NCI-H345 treated with DMSO at 0.1 percent for 48 hours (cell line): Measurements from ENCODE around the gene SELENOT.

Source experiments
- DNase-seq: peaks from one replicate; lab custom pipeline; 2025; ENCODE audit not compliant: unreplicated experiment; lab: John Stamatoyannopoulos, UW

The SELENOT gene

GRCh38 chr3:150662410-150663200, 59.5 kb downstream of the SELENOT start:
- no peak for DNase-seq

DNA sequence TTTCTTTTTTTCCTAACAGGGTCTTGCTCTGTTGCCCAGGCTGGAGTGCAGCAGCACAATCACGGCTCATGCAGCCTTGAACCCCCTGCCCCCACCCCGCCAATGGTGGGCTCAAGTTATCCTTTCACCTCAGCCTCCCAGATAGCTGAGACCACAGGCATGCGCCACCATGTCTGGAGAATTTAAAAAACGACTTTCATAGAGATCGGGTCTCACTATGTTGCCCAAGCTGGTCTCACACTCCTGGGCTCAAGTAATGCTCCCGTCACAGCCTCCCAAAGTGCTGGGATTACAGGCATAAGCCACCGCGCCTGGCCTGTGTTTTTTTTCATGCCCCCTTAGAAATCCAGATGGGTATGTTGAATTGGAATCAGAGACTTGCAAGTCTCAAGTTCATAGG, 60.3 kb downstream of the SELENOT start:
- no peak for DNase-seq

DNA sequence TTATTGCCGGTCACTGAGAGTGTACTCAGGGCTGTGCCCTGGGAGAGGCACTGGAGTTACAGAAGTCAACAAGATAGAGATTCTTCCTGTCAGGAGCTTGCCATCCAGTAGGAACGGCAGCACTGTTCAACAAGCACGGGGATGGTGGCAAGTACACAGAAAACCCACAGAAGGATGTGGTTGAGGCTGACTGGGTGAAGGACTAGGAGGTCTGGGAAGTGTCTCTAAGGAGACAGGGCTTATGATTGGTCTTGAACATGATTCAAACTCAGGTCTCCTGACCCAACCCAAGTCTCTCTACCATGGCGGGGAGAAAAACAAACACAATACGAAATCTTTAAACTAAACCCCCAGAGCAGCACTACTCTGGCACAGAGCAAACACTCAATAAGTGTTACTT, 63.0 kb downstream of the SELENOT start:
- no peak for DNase-seq

DNA sequence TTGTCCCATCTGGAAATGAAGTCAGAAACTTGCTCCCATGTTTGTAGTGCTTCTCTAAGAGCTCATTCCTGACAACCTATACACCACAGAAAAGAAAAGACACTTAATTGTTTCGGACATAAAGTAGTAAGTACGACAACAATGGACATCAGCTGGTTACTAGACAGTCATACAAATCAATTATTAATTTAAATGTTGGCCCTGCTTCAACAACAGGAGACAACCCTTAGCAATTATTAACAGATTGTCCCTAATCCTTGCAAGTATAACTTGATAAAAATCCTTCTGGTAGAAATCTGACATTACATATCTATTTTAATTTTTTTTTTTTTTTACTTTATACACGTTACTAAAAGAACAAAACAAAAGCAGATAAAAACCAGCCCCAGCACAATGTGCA, 70.8 kb downstream of the SELENOT start:
- no peak for DNase-seq

DNA sequence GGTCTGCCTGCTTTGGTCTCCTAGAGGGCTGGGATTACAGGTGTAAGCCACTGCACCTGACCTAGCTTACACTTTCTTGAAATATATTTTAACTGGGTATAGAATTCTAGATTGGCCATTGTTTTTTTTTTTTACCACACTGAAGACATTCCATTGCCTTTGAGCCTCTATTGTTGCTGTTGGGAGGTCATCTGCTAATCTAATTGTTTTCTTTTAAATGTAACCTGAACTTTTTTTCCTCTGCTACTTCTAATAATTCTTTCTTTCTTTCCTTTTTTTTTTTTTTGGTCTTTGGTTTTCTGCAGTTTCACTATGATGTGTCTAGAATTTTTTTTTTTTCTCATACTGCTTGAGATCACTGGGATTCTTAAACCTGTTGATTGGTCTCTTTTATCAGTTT, 72.5 kb downstream of the SELENOT start:
- DNase-seq: no peak
